Upper lobe of left lung (tissue), 6 donors: Measurements from ENCODE around the gene METTL23. TPM values are rescaled to one million over a fixed set of nuclear protein-coding genes. Genes with fewer than 3 reads are reported as not detected.

Experiments used
- ATAC-seq, 2 donors: fragments of 200-7000 bp; cut with Tn5 transposase; one replicate each; pipeline ENCODE4 v1.9.1; 2022; ENCODE audit warnings: mild to moderate bottlenecking in 2 of 2, moderate library complexity in 2 of 2; ENCODE audit not compliant: low FRiP score in 2 of 2
- DNase-seq, 2 donors: peaks; one replicate each; pipeline ENCODE4 v3.0.0-alpha.2; 2019 to 2020
- H3K27ac ChIP-seq, 4 donors: fragments of 200-600 bp; sonication (generic); one replicate each; pipeline ENCODE4 v1.5.1; 2016 to 2019
- H3K27me3 ChIP-seq, 4 donors: fragments of 200-600 bp; sonication (generic); one replicate each; pipeline ENCODE4 v1.5.1; 2017 to 2019
- H3K36me3 ChIP-seq, 4 donors: fragments of 200-600 bp; sonication (generic); one replicate each; pipeline ENCODE4 v1.5.1; 2016 to 2019
- H3K4me1 ChIP-seq, 4 donors: fragments of 200-600 bp; sonication (generic); one replicate each; pipeline ENCODE4 v1.5.1; 2018 to 2019
- H3K4me3 ChIP-seq, 4 donors: fragments of 200-600 bp; sonication (generic); one replicate each; pipeline ENCODE4 v1.5.1; 2017 to 2019; ENCODE audit warnings: mild to moderate bottlenecking in 2 of 4, moderate library complexity in 1 of 4
- H3K9me3 ChIP-seq, 4 donors: fragments of 200-600 bp; sonication (generic); one replicate each; pipeline ENCODE4 v1.5.1; 2018 to 2019
- EP300 ChIP-seq, 4 donors: sonication (generic); formaldehyde crosslinking; IDR thresholded peaks; one replicate each; pipeline ENCODE4 v1.5.1; 2017; ENCODE audit warnings: antibody characterized with exemption in 4 of 4, control low read depth in 2 of 4
- POLR2A ChIP-seq, 4 donors: fragments of 450-650 bp; IDR thresholded peaks; one replicate each; pipeline ENCODE4 v1.5.1; 2016 to 2017; ENCODE audit warnings: antibody characterized with exemption in 4 of 4, mild to moderate bottlenecking in 2 of 4
- POLR2AphosphoS5 ChIP-seq, 2 donors: sonication (generic); formaldehyde crosslinking; IDR thresholded peaks; one replicate each; pipeline ENCODE4 v1.5.1; 2017; ENCODE audit warnings: antibody characterized with exemption in 2 of 2
- WGBS, 2 donors: methylation state at CpG; one replicate each; pipeline ENCODE4 v1.1.5; 2017 to 2018; 5-methylcytosine and 5-hydroxymethylcytosine counted together
- total RNA-seq, 6 donors: library from RNA; depleted of rRNA in 4 of 6; stranded (reverse); fragments of >200 nt in 4 of 6; gene quantifications; one replicate each; pipeline versions ENCODE4 v1.1.0 to v1.2.1, GENCODE V29; 2016 to 2021
- TF ChIP-seq, protein P1 (sequence below), 6 experiments: fragments of 450-650 bp in 4 of 6; fragments of 200-600 bp in 2 of 6; sonication (generic) in 2 of 6; IDR thresholded peaks; one replicate each; pipeline ENCODE4 v1.5.1; 2016 to 2019; ENCODE audit warnings: antibody characterized with exemption in 6 of 6
- donor health status: DM: no; HTN: no; CAD: no; lungs with moderate emphysema.
- donor health status: DM: no; HTN: yes; CAD: no; lungs with severe emphysema.

Gene METTL23
- total RNA-seq, 6 donors from 2014 or later, result 13.6 to 38.9 (median 28.3) TPM

DNA sequence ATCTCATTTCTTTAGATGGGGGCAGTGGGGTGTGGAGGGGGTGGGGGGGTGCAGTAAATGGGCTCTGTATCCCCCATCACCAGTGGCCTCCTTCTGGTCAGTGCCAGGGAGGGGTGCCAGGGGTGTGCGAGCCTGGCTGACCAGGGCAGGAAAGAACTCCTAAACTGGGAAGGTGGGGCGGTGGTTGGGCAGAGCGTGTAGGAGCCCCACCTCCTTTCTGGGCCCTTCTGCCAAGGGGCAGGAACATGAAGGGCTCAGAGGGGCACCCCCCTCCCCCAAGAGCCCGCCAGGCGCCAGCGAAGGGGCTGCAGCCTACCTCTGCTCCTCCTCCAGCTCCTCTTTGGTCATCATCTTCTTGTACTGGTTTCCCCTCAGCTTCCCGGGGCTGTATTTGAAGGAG lies 41.9 kb upstream of the METTL23 start:
- Histone ChIP-seq H3K4me3 (no peak overlapping the region), H3K36me3 (peaks cover 0 to 53% (median 7%) of the 10 kb centered on the region in 4 donors), H3K27me3 (no peaks in the 10 kb centered on the region), H3K9me3 (no peaks in the 10 kb centered on the region), H3K27ac (no peak overlapping the region), H3K4me1 (peaks cover 7 to 31% (median 16%) of the 10 kb centered on the region in 4 donors)
- WGBS, 2 donors, result 75 to 81% methylated on average over 6 to 7 of the region's 7 CpGs
- TF ChIP-seq POLR2AphosphoS5 (IDR thresholded peaks at IDR 0.05), result no peak
- ATAC-seq (no peak), DNase-seq (no peak)

DNA sequence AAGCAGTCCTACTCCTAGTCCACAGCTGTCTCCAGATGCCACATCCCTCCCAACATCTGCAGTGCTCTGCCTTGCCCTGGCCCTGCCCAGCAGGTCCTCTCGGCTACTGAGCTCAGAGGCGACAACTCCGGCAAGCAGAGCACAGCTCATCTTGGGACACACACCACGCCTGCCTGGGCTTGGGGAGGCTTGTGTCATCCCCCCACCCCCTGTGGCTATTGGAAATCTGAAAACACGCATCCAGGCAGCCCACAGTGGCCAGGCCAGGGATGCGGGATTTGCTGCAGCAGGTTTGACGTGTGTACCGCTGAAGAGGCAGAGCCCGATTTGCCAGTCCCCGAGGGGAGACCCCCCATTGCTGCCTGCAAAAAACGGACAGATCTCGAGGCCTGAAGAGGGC lies 41.3 kb upstream of the METTL23 start:
- Histone ChIP-seq H3K27me3 (no peaks in the 10 kb centered on the region), H3K4me3 (no peak overlapping the region), H3K9me3 (no peaks in the 10 kb centered on the region), H3K4me1 (peaks cover 7 to 32% (median 16%) of the 10 kb centered on the region in 4 donors), H3K36me3 (peaks cover 0 to 51% (median 6%) of the 10 kb centered on the region in 4 donors), H3K27ac (no peak overlapping the region)
- DNase-seq (no peak), ATAC-seq (no peak)
- TF ChIP-seq, protein P1, sequence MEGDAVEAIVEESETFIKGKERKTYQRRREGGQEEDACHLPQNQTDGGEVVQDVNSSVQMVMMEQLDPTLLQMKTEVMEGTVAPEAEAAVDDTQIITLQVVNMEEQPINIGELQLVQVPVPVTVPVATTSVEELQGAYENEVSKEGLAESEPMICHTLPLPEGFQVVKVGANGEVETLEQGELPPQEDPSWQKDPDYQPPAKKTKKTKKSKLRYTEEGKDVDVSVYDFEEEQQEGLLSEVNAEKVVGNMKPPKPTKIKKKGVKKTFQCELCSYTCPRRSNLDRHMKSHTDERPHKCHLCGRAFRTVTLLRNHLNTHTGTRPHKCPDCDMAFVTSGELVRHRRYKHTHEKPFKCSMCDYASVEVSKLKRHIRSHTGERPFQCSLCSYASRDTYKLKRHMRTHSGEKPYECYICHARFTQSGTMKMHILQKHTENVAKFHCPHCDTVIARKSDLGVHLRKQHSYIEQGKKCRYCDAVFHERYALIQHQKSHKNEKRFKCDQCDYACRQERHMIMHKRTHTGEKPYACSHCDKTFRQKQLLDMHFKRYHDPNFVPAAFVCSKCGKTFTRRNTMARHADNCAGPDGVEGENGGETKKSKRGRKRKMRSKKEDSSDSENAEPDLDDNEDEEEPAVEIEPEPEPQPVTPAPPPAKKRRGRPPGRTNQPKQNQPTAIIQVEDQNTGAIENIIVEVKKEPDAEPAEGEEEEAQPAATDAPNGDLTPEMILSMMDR (IDR thresholded peaks at IDR 0.05), result no peak
- no peak for TF ChIP-seq POLR2AphosphoS5 (IDR thresholded peaks at IDR 0.05)
- TF ChIP-seq POLR2A (IDR thresholded peaks at IDR 0.05), result no peak
- no peak for TF ChIP-seq EP300 (IDR thresholded peaks at IDR 0.05)
- 90% methylated on average over 7 to 12 of the region's 12 CpGs for WGBS, 2 donors

DNA sequence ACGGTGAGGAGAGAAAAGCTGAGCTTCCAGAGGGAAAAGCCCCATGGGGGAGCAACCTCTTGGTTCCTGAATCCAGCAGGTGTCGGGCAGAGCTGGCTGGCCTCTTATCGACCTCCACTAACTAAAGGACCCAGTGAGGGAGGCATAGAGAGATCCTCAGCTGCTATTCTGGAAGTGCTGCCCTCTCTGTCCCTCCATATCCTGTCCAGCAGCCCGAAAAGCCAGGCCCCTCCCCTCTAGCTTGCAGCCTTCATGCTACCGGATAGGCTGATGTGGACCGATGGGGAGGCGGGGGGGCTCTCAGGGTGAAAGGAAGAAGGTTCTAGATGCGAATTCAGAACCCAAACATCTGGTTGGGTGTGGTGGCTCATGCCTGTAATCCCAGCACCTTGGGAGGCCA lies 40.8 kb upstream of the METTL23 start:
- Histone ChIP-seq H3K27me3 (no peaks in the 10 kb centered on the region), H3K27ac (no peak overlapping the region)

GRCh38 chr17:76686538-76687297 lies 39.9 kb upstream of the METTL23 start:
- no peak for ATAC-seq
- H3K27me3 ChIP-seq, result no peaks in the 10 kb centered on the region
- peaks cover 7 to 27% (median 16%) of the 10 kb centered on the region in 4 donors for H3K4me1 ChIP-seq
- H3K27ac ChIP-seq, result peak overlapping the region in 2 of 4 donors; percentile 80 to 82
- WGBS, 2 donors, result 73 to 85% methylated on average over 9 to 14 of the region's 15 CpGs
- H3K9me3 ChIP-seq, result no peaks in the 10 kb centered on the region
- DNase-seq, result no peak
- H3K36me3 ChIP-seq, result peaks cover 0 to 43% (median 4%) of the 10 kb centered on the region in 4 donors
- no peak overlapping the region for H3K4me3 ChIP-seq
- TF ChIP-seq EP300 (IDR thresholded peaks at IDR 0.05), result no peak
- TF ChIP-seq, protein P1 (IDR thresholded peaks at IDR 0.05), result no peak
- no peak for TF ChIP-seq POLR2A (IDR thresholded peaks at IDR 0.05)
- TF ChIP-seq POLR2AphosphoS5 (IDR thresholded peaks at IDR 0.05), result no peak

More for the DNA sequence above, 40.8 kb upstream of the METTL23 start:
- Histone ChIP-seq H3K9me3 (no peaks in the 10 kb centered on the region), H3K4me3 (no peak overlapping the region), H3K36me3 (peaks cover 0 to 46% (median 4%) of the 10 kb centered on the region in 4 donors), H3K4me1 (peaks cover 7 to 32% (median 16%) of the 10 kb centered on the region in 4 donors)
- TF ChIP-seq EP300 (IDR thresholded peaks at IDR 0.05) (no peak), POLR2A (IDR thresholded peaks at IDR 0.05) (no peak), POLR2AphosphoS5 (IDR thresholded peaks at IDR 0.05) (no peak)
- no peak for DNase-seq
- WGBS, 2 donors, result 83% methylated on average over 4 to 8 of the region's 8 CpGs
- ATAC-seq, result no peak

- TF ChIP-seq EP300 (IDR thresholded peaks at IDR 0.05) (no peak), POLR2A (IDR thresholded peaks at IDR 0.05) (no peak), POLR2AphosphoS5 (IDR thresholded peaks at IDR 0.05) (no peak)
- TF ChIP-seq, protein P1 (IDR thresholded peaks at IDR 0.05), result no peak
These were observed 39.1 kb upstream of the METTL23 start for GRCh38 chr17:76687298-76688164.

More at GRCh38 chr17:76687298-76688164, 39.1 kb upstream of the METTL23 start:
- 76 to 78% methylated on average over 25 to 26 of the region's 26 CpGs for WGBS, 2 donors
- H3K27ac ChIP-seq, result peak overlapping the region; percentile 50 to 82 (median 73)
- H3K4me3 ChIP-seq, result no peak overlapping the region
- no peaks in the 10 kb centered on the region for H3K27me3 ChIP-seq
- ATAC-seq (peak; percentile 11 to 74), DNase-seq (no peak)
- peaks cover 7 to 27% (median 16%) of the 10 kb centered on the region in 4 donors for H3K4me1 ChIP-seq
- H3K36me3 ChIP-seq, result peaks cover 0 to 36% (median 4%) of the 10 kb centered on the region in 4 donors
- H3K9me3 ChIP-seq, result no peaks in the 10 kb centered on the region
